GM19324 (cell line): ENCODE measurements around the gene KRT15.

Source experiments
- ATAC-seq: cut with Tn5 transposase; IDR thresholded peaks from one replicate; pipeline ENCODE4 v1.9.1; 2021; ENCODE audit warnings: mild to moderate bottlenecking, moderate library complexity; ENCODE audit not compliant: unreplicated experiment, low FRiP score

Gene KRT15

DNA sequence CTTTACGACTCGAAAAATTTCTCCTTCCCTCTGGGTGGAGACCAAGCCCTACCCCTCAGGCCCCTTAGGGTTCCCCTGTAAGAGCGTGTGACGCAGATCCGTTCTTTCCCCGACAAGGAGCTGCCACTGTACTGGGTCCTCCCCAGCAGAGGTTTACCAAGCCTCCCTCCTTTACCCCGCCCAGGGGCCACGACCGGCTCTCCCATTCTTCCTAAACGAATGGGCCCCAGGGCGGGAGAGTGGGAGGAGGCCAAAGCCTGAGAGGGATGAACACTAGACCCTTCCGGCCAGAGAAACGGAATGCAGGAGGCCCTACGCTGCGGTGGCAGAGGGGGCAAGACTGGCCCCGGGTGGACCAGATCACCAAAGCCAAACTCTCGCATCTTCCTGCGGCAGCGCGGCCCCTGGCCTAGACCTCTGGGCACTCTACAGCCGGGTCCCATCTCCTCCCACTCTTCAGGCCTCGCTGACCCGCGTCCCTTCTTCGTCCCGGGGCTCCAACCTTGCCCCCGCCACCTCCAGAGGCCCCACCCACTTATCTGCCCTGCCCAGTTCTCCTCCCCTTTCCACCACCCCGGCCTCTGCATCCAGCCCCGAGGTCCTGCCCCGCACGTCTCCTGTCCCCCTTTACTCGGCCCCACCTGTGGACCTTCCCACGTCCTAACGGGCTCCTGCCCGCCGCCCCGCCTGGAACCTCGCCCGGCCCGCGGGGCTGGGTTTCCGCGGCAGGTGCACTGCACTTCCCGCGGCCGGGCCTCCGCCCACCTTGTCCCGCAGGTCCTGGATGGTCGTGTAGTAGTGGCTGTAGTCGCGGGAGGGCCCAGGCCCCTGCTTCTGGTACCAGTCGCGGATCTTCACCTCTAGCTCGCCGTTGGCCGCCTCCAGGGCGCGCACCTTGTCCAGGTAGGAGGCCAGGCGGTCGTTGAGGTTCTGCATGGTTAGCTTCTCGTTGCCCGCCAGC lies 8.7 kb upstream of the KRT15 start:
- ATAC-seq: no peak

DNA sequence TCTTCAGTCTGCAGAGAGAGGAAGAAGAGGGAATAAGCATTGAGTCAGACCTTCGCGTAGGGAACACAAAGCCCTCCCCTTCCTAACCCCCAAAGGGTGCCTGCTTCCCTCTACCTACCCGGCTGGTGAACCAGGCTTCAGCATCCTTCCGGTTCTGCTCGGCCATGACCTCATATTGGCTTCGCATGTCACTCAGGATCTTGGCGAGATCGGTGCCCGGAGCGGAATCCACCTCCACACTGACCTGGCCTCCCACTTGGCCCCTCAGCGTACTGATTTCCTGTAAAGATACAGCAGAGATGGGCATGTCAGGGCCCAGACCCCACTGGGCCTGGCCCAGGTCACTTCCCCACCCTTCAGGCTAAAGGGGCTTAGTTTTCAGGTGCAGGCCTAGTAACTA lies 5.6 kb upstream of the KRT15 start:
- no peak for ATAC-seq

DNA sequence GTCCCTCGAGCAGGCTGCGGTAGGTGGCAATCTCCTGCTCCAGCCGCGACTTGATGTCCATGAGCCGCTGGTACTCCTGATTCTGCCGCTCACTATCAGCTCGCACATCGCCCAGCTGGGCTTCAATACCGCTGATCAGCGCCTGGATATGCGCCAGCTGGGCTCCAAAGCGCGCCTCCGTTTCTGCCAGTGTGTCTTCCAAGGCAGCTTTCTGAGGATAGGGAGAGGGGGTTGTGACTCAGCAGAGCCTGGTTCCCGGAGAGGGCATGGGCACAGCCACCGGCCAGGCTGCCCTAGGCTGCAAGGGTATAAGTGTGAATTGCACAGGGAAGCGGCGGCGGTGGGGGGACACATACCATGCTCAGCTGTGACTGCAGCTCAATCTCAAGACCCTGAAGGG lies 5.1 kb upstream of the KRT15 start:
- ATAC-seq: no peak

DNA sequence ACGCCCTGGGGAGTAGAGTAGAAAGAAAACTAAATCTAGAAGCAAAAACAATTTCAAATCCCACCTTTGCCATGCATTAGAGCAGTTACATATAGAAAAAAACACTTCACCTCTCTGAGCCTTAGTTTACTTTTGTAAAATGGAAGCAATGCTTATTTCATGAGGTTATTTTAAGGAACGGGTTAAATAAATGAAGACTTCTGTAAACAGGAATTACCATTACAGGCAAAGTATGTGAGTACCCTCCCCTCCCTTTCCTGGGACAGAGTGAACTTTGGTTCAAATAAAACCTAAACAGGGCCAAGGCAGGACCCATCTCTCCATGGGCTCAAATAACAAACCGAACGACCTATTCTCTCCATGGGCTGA lies 4.5 kb upstream of the KRT15 start:
- no peak for ATAC-seq

DNA sequence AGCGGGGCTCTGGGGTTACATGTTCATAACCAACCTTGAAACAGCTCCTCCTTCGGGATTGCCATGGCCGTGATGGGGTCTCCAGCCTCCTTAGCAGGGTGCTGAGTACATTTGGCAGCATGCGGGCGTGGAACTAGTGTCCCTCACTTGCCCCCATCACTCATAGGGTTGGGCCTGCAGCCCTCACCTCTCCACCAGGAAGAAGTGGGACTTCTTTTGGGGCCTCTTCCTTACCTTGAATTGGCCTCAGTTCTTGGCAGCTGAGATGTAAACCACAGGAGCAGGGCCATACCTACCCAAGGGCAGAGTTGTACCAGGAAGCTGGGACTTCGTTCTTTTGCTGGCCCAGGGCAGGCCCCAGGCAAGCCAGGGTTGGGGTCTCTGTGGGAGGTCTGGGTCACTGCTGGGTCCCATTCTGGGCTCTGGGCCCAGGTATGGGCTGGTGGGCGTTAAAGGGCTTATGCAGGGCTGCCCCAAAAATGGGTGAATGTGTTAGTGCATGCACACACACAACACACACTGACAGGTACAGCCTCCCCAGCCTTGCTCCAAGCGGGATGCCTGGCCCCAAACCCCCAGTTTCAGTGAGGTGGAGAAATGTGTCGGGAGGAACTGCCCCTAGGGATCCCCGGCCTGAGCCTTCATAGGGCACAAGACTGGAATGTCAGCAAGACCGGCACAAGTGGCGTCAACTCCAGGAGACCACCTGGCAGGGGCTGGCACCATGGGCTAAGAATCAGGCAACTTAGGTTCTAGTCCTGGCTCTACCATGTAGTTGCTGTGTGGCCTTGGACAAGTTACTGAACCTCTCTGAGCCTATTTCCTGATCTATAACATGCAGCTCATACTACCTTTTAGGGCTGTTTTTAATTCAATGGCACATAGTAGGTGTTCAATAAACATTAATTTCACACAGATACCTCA lies 3.9 kb upstream of the KRT15 start:
- ATAC-seq: no peak

DNA sequence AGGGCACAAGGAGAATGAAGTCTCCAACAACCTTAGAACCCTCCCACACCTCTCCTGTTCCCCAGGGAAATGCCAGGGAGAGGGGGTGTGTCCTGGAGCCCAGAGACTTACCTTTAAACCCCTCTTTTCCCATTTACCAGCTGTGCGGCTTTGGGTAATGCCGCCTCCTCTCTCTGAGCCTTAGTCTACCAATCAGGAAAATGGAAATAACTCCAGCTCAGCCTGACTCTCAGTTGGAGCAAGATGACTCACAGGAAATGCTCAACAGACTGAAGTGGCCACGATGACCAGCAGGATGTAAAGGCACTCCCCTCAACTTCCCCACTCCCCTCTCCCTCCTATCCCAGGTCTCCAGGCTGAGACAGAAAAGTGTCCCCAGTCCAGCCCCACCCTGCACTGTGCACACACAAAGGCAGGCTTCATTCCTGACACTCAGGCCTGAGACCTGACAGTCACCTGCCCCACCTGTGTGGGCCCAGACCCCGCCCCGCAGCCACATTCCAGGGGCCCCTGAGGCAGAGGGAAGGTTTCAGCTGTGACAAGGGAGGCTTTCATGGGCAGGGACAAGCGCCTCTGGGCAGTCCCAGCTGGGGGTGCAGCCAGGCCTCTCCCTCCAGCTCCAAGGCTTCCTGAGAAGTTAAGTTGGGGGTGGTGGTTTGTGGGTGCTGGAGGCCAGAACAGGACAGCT lies 3.0 kb upstream of the KRT15 start:
- ATAC-seq: no peak

DNA sequence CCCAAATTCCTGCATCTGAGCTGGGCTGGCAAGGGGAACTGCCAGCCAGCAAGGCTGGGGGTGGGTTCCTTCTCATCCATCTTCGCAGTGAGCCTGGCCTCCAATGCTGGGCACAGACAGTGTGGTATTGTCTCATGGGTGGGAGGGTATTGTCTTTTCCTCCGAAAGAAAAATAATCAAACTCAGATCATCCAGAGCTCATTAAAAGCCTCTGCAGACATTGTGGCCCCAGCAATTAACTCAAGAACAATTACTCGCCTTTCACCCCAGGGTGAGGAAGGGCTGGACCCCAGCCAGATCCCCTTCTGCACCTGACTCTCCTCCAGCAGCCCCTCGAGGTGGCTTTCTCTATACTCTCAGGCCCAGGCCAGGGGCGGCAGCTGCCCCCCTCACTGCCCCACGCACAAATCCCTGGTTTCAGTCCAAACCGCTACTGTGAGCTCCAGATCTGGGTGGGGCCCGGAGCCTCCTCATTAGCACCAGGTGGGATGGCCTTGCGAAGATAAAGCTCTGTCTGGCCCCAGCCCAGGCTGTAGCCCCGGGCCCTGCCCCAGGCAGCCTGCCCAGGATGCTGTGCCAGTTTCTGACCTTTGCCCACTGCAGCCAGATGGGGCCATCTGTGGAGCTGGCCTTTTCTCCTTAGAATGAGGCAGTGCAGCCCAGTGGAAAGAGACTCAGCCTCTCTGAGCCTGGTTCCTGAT lies 2.3 kb upstream of the KRT15 start:
- no peak for ATAC-seq

DNA sequence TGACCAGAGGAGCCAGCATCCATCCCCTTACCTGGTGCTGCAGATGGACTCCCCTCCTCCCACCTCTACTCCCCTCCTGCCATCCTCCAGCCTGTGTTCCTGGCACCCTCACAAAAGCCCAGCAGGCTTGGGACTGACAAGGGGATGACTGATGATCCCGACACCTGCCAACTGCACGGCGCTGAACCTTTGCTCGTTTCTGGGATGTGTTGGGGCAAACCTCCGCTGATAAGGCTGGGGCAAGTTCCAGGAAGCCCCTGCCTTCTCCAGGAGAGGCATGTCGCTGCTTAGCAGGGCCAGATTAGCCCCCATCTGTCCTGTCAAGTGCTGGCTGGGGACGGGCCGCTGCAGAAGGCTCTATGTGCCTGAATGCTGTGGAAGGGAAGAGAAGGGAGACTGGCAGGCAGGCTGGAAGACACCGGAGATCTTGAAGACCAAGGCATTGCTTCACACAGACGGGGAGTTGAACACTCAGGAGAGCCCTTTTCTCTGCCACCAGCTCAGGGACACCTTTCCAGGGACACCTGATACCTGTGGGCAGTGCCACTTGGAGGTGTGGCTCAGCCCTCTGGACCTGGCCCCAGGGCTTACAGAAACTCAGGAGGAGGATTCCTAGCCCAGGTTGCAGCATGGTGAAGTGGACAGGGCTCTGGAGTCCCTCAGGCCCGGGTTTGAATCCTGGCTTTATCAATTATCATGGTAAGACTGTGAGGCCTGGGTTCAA lies 973 bp upstream of the KRT15 start:
- no peak for ATAC-seq

DNA sequence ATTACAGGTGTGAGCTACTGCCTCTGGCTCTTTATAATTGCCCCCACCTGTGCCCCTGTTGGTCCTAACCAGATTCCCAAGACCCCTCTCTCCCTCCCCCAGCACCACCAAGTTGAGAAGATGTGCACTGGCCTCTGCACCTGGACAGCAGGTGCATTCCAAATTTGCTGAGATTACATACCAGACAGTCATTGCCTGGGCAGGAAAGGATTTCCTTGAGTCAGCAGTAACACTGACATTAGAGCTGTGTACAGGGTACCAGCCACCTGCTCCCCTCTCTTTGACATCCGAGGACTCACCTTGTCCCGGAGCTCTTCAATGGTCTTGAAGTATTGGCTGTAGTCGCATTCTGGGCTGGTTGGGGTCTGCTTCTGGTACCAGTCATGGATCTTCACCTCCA lies 659 bp downstream of the KRT15 start:
- no peak for ATAC-seq

DNA sequence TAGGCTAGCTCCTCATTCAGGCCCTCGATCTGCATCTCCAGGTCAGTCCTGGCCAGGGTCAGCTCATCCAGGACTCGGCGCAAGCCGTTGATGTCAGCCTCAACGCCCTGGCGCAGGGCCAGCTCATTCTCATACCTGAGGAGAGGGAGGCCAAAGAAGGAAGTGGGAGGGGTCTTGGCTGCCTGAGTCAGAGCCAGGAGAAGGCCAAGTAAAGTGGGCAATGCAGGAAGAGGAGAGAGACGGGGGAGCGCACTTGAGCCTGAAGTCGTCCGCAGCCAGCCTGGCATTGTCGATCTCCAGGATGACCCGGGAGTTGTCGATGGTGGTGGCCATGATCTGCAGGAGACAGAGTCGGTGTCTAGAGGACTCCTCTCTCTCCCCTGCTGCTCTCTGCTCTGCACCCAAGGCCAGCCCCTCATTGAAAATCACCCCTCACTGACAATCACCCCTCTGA lies 1.8 kb downstream of the KRT15 start:
- ATAC-seq: no peak

DNA sequence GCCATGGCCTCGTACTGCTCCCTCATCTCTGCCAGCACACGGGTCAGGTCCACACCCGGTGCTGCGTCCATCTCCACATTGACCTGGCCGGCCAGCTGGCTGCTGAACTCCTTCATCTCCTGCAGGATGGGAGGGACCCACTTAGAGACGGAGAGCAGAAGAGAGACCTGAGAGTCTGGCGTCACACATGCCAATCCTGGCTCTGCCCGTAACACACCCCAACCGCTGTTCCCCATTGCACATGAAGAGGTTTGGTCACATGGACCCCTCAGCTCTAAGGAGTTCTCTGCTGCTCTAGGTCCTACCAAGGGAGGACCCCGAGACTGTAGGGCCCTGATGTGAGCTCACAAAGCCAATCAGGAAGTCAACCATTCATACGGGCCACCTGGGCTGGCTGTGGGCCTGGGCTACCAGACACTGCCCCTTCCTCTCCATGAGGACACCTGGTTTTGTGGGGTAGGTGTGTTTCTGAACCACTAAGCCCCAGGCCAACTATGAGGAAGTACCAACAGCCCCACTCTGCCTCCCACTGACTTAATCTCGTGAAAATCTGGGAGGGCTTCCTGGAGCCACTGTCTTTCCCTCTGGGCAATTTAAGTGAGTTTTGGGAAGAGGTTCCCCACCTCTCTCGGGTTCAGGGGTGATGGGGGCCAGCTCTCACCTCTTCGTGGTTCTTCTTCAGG lies 2.4 kb downstream of the KRT15 start:
- no peak for ATAC-seq

DNA sequence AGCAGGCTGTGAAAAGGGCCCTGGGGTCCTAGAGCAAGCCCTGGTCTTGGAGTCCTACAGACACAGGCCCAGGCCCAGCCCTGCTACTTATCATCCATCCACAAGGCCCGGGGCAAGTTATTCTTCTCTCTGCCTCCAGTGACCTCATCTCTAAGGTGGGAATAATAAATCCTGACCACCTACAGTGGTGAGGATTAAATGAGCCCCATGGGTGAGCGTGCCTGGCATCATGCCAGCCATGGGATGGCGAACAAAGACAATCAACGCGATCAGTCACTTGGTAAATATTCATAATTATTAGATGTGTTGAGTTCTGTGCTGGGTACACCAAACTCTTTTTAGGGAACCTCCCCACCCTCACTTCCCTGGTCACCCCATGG lies 5.5 kb downstream of the KRT15 start:
- no peak for ATAC-seq

DNA sequence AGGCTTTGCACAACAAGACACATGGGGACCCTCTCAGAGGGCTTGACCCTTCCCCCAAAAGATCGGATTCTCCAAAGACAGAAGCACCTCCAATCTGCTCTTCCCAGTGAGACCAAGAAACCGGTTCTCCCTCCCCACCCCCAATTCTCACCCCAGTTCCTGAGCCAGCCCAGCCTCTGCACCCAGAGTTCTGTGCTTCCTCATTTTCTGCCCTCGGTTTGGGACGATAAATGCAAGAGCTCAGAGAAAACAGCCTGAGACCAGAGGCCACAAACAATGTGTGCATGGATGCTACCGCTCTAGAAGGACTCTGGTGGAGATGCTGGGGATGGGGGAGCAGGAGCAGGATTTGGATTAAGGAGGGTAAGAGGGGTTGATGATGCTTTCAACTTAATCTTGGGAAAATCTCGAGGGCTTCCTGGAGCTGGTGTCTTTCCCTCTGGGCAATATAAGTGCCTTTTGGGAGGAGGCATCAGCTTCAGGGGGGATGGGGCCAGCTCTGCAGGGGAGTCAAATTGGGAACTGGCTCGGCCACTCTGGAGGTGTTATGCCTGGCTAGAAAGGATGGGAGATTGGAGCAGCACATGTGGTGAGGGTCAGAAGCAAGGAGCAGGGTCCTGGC lies 6.0 kb downstream of the KRT15 start:
- ATAC-seq: no peak

DNA sequence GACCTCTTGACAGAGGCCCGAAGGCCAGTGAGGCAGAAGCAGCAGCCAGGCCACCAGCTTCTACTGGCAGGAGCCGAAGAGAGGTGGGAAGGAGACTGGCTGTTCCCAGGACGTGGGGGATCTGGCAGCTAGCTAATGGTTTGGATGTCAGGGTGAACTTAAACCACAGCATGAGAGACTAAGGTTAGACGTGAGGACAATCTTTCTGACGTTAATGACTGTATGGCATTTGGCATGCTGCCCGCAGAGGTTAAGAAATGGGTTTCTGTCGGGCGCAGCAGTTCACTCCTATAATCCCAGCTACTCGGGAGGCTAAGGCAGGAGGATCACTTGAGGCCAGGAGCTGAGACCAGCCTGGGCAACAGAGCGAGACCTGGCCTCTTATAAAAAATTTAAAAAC lies 7.0 kb downstream of the KRT15 start:
- no peak for ATAC-seq

DNA sequence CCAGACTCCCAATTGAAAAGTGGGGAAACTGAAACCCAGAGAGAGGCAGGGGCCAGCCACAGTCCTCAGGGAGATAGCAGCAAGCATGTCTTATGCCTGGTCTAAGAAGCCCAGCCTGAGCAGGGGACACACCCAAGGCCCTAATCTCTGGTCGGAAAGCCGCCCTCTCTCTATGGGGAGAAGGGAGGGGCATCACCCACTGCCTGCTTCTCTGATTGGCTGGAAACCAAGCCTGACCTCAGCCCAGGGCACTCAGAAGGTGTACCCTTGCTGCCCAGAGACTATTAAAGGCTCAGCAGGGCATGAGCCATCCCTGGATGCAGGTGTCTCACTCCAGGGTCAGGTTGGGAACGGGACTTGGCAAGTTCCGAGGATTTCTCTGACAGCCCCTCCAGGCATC lies 7.6 kb downstream of the KRT15 start:
- ATAC-seq: no peak

DNA sequence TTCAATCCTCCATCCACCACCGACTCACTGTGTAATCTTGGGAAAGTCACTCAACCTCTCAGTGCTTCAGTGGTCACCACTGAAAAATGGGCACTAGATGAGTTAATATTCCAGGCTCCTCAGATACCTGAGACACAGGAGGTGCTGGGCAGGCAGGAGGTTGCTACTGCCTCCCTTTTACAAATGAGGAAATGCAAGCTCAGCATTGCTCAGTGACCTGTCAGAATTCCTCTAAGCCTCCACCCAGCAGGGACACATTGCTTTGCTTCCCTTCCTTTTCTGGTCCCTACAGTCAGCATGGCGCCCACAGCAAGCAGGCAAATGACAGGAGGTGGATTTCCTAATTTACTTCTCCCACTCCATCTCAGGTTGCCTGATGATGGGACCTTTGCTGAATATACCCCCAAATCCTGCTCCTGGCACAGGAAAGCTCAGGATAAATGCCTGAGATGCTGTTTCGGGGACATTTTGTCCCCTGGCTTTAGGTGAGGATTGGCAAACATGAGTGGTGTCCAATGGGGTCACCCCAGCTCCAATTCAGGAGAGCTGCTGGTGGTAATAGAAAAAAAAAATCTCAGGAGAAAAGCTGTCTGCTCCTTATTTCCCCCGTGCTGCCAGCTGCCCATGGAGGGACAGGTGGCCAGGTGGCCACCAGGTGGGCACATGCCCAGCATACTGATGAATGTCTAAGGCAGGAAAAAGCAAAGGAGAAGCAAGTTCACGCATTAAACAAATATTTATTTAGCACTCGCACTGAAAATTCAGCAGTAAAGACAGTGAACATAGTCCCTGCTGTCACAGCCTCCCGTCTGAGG lies 8.2 kb downstream of the KRT15 start:
- no peak for ATAC-seq

DNA sequence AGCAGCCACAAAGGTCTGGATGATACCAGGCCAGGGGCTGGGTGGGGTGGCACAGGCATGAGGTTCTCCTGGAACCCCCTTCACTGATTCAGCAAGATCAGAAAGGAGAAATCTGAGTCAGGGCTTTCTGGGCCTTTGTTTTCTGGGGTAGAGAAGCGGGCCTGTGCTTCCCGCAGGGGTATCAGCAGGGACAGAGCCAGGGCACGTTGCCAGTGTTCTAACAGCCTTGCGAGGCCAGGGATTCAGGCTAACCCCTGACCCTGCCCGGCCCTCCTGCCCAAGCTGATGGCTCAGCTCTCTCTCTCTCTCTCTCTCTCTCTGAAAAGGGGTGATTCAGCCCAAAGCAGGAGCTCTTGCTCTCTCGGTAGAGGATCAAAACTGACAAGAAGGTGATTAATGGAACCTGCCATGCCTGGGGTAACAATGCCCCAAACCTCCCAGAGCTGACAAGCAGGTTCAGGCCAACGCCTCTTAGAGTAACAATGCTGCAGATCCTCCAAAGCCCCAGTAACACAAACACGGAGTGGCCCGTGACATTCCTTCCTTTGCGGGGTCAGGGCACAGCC lies 11.3 kb downstream of the KRT15 start:
- no peak for ATAC-seq
